Omental fat pad (tissue), 4 donors: ENCODE results near the gene ARL6IP4. TPM values are rescaled to one million over a fixed set of nuclear protein-coding genes. Genes with fewer than 3 reads are reported as not detected.

Experiments
- ATAC-seq: fragments of 150-250 bp; one replicate; pipeline ENCODE4 v1.9.1; 2016; ENCODE audit warnings: mild to moderate bottlenecking, moderate library complexity; ENCODE audit not compliant: low FRiP score
- DNase-seq: peaks from one replicate; pipeline ENCODE4 v3.0.0-alpha.2; 2019; ENCODE audit warnings: low spot score
- CTCF ChIP-seq, 3 donors: fragments of 450-650 bp; IDR thresholded peaks; one replicate each; pipeline ENCODE4 v1.5.1; 2016 to 2017; ENCODE audit warnings: antibody characterized with exemption in 3 of 3, mild to moderate bottlenecking in 3 of 3, moderate library complexity in 2 of 3
- total RNA-seq, 4 donors: library from RNA; depleted of rRNA; stranded (reverse); fragments of >200 nt; gene quantifications; one replicate each; pipeline ENCODE4 v1.1.0, GENCODE V29; 2016

Gene ARL6IP4
- total RNA-seq, 4 donors from 2014 or later: 146 to 241 (median 189) TPM

GRCh38 chr12:122997343-122998250 is 17.1 kb downstream of the ARL6IP4 start:
- DNase-seq (no peak), ATAC-seq (no peak)
- TF ChIP-seq CTCF (IDR thresholded peaks at IDR 0.05): no peak

GRCh38 chr12:122998316-122998715 is 17.8 kb downstream of the ARL6IP4 start:
- no peak for TF ChIP-seq CTCF (IDR thresholded peaks at IDR 0.05)
- DNase-seq (no peak), ATAC-seq (no peak)

- no peak for ATAC-seq
- no peak for TF ChIP-seq CTCF (IDR thresholded peaks at IDR 0.05)
- DNase-seq: no peak
These were observed 18.9 kb downstream of the ARL6IP4 start for GRCh38 chr12:122999196-122999946.

GRCh38 chr12:122999986-123000420 is 19.5 kb downstream of the ARL6IP4 start:
- DNase-seq (no peak), ATAC-seq (no peak)
- no peak for TF ChIP-seq CTCF (IDR thresholded peaks at IDR 0.05)

- DNase-seq (no peak), ATAC-seq (no peak)
- TF ChIP-seq CTCF (IDR thresholded peaks at IDR 0.05): no peak
These were observed 20.1 kb downstream of the ARL6IP4 start for GRCh38 chr12:123000578-123000977.

GRCh38 chr12:123001464-123001863 is 21.0 kb downstream of the ARL6IP4 start:
- no peak for ATAC-seq
- TF ChIP-seq CTCF (IDR thresholded peaks at IDR 0.05): no peak
- no peak for DNase-seq
